Myocyte (in vitro differentiated cells): ENCODE measurements around the gene HLCS. TPM values are rescaled to one million over a fixed set of nuclear protein-coding genes. Genes with fewer than 3 reads are reported as not detected.
"Not testable (repeated sequence)": the region's sequence is repeated elsewhere in the genome, so short reads cannot be mapped to it uniquely, and the experiment has no call there.

ENCODE experiments used
- DNase-seq: peaks from one replicate; pipeline ENCODE4 v3.0.0-alpha.2; 2012; ENCODE audit warnings: low read depth
- total RNA-seq: library from RNA; depleted of rRNA; stranded (reverse); fragments of >200 nt; gene quantifications from 2 replicates; pipeline ENCODE4 v1.2.3, GENCODE V29; 2014

The HLCS gene
- total RNA-seq, 1 donor from 2014 or later: 32.5 TPM

- no peak for DNase-seq
These were observed 7.2 kb downstream of the HLCS start for GRCh38 chr21:36959020-36959835.

- no peak for DNase-seq
These were observed 10.7 kb downstream of the HLCS start for GRCh38 chr21:36955783-36956182.

- DNase-seq: not testable (repeated sequence)
These were observed 14.1 kb downstream of the HLCS start for GRCh38 chr21:36952331-36952730.

- DNase-seq: no peak
These were observed 17.0 kb downstream of the HLCS start for GRCh38 chr21:36949171-36950141.

- DNase-seq: no peak
These were observed 17.8 kb downstream of the HLCS start for GRCh38 chr21:36948686-36949085.

GRCh38 chr21:36946949-36947356 lies 19.5 kb downstream of the HLCS start:
- no peak for DNase-seq

GRCh38 chr21:36945496-36946138 lies 20.9 kb downstream of the HLCS start:
- DNase-seq: no peak

- no peak for DNase-seq
These were observed 29.9 kb downstream of the HLCS start for GRCh38 chr21:36936361-36937135.

GRCh38 chr21:36934864-36935420 lies 31.5 kb downstream of the HLCS start:
- no peak for DNase-seq

- DNase-seq: no peak
These were observed 34.2 kb downstream of the HLCS start for GRCh38 chr21:36932161-36932816.

- peak; percentile 17 for DNase-seq
These were observed 36.8 kb downstream of the HLCS start for GRCh38 chr21:36929622-36930021.

- no peak for DNase-seq
These were observed 37.5 kb downstream of the HLCS start for GRCh38 chr21:36928960-36929359.

- peak; percentile 98 for DNase-seq
These were observed 38.8 kb downstream of the HLCS start for GRCh38 chr21:36927719-36928117.

- no peak for DNase-seq
These were observed 39.3 kb downstream of the HLCS start for GRCh38 chr21:36926989-36927718.

- no peak for DNase-seq
These were observed 43.2 kb downstream of the HLCS start for GRCh38 chr21:36923270-36923669.

GRCh38 chr21:36922861-36923260 lies 43.6 kb downstream of the HLCS start:
- DNase-seq: no peak

GRCh38 chr21:36918291-36918690 lies 48.2 kb downstream of the HLCS start:
- peak; percentile 53 for DNase-seq

- peak; percentile 53 for DNase-seq
These were observed 48.9 kb downstream of the HLCS start for GRCh38 chr21:36917471-36918158.

- no peak for DNase-seq
These were observed 49.8 kb downstream of the HLCS start for GRCh38 chr21:36916718-36917117.
